Coronary artery (tissue), 2 donors: Measurements from ENCODE around the gene ADAMTSL4.
"Not testable (repeated sequence)": the region's sequence is repeated elsewhere in the genome, so short reads cannot be mapped to it uniquely, and the experiment has no call there.

ENCODE experiments used
- DNase-seq: peaks from one replicate; pipeline ENCODE4 v3.0.0-alpha.2; 2017; ENCODE audit warnings: low spot score
- H3K27ac ChIP-seq, 2 donors: fragments of 200-600 bp; sonication (generic); one replicate each; pipeline ENCODE4 v1.5.1; 2016 to 2019
- H3K4me3 ChIP-seq: fragments of 200-600 bp; sonication (generic); 2 replicates; pipeline ENCODE4 v1.5.1; 2016; ENCODE audit warnings: mild to moderate bottlenecking, moderate library complexity
- TF ChIP-seq, protein P1 (sequence below): fragments of 200-600 bp; sonication (generic); IDR thresholded peaks from one replicate; pipeline ENCODE4 v1.5.1; 2019; ENCODE audit warnings: antibody characterized with exemption

ADAMTSL4 gene

DNA sequence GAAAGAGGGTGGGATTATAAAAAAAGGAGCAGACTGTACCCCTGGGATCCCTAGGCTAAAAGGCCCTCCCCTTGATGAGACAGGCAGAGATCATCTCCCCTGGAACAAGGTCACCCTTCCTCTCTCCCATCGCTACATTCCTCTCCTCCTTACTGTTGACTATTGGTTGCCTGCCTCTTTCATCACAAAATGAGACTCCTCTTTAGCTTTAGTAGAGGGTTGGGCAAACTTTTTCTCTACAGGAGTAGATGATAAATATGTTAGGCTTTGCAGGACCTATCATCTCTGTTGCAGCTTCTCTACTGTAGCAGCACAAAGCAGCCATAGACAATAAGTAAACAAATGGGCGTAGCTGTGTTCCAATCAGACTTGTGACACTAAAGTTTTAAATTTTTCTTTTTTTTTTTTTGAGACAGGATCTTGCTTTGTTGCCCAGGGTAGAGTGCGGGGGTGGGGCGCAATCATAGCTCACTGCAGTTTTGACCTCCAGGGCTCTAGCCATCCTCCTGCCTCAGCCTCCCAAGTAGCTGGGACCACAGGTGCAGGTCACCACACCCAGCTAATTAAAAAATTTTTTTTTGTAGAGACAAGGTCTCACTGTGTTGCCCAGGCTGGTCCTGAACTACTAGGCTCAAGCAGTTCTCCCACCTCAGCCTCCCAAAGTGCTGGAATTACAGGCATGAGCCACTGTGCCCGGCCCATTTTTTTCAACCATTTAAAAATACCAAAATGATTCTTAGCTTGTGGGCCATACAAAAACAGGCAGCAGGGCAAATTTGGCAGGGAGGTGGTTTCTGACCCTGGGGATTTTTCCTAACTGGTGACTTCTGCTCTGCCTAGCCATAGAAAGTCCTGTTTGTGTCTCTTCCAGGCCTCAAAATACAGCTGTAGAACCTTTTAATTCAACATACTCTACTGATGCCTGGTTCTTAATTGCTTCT, 15.1 kb downstream of the ADAMTSL4 start:
- Histone ChIP-seq H3K27ac (peak overlapping the region; percentile 98 to 99), H3K4me3 (peak overlapping the region; percentile 73)
- TF ChIP-seq, protein P1, sequence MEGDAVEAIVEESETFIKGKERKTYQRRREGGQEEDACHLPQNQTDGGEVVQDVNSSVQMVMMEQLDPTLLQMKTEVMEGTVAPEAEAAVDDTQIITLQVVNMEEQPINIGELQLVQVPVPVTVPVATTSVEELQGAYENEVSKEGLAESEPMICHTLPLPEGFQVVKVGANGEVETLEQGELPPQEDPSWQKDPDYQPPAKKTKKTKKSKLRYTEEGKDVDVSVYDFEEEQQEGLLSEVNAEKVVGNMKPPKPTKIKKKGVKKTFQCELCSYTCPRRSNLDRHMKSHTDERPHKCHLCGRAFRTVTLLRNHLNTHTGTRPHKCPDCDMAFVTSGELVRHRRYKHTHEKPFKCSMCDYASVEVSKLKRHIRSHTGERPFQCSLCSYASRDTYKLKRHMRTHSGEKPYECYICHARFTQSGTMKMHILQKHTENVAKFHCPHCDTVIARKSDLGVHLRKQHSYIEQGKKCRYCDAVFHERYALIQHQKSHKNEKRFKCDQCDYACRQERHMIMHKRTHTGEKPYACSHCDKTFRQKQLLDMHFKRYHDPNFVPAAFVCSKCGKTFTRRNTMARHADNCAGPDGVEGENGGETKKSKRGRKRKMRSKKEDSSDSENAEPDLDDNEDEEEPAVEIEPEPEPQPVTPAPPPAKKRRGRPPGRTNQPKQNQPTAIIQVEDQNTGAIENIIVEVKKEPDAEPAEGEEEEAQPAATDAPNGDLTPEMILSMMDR, result no peak
- DNase-seq, result peak; percentile 84

DNA sequence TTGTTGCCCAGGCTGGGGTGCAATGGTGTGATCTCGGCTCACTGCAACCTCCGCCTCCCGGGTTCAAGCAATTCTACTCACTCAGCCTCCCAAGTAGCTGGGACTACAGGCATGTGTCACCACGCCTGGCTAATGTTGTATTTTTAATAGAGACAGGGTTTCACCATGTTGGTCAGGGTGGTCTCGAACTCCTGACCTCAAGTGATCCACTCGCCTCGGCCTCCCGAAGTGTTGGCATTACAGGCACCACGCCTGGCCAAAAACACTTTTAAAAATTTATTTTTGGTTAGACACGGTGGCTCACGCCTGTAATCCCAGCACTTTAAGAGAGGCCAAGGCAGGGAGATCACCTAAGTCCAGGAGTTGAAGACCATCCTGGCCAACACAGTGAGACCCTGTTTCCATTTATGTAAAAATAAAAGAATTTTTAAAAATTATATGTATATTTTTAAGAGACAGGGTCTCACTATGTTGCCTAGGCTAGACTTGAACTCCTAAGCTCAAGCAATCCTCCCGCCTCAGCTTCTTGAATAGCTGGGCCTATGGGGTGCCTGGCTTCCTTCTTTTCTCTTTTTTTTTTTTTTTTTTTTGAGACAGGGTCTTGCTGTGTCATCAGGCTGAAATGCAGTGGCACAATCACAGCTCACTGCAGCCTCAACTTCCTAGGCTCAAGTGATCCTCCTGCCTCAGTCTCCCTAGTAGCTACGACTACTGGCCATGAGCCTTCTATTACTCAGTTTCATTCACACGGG, 16.2 kb downstream of the ADAMTSL4 start:
- not testable (repeated sequence) for DNase-seq
- Histone ChIP-seq H3K27ac (peak overlapping the region; percentile 98 to 99), H3K4me3 (peak overlapping the region; percentile 32)

DNA sequence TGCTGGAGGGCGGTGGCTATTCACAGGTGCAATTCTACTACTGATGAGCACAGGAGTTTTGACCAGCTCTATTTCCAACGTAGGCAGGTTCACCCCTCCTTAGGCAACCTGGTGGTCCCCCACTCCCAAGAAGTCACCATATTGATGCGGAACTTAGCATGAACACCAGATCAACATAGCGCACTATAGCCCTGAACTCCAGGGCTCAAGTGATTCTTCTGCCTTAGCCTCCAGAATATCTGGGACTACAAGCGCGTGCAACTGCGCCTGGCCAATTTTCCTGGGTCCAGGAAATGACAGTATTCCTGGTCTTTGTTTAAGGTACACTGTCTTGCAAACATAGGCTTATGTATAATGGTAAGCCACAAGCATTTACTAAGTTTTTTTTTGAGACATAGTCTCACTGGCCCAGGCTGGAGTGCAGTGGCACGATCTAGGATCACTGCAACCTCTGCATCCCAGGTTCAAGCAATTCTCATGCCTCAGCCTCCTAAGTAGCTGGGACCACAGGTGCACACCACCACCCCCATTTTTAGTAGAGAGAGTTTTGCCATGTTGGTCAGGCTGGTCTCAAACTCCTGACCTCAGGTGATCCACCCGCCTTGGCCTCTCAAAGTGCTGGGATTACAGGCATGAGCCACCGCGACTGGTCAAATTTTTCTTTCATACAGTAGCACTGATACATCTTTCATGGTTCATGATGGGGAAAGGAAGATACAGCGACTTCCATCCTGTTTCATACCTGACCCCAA, 17.6 kb downstream of the ADAMTSL4 start:
- peak overlapping the region; percentile 98 to 99 for H3K27ac ChIP-seq
- TF ChIP-seq, protein P1, result no peak
- peak; percentile 70 for DNase-seq
- H3K4me3 ChIP-seq, result peak overlapping the region; percentile 69

DNA sequence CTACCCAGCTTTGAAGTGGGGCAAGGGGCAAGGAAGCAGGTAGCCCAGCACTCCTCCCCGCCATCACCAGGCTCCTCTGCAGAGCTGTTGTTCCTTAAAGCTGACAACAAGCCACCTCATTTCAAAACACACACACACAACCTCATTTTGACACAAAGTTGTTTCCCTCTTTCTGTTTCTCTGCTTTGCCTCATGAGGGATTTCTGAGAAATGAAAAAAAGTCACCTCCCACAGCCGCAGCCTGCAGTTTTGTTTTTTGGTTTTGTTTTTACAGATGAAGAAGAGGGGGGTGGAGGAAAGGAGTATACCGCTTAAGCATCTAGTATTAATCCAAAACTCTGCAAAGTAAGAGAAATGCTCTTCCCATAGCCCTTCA, 18.1 kb downstream of the ADAMTSL4 start:
- peak; percentile 73 for DNase-seq
- TF ChIP-seq, protein P1, result no peak

DNA sequence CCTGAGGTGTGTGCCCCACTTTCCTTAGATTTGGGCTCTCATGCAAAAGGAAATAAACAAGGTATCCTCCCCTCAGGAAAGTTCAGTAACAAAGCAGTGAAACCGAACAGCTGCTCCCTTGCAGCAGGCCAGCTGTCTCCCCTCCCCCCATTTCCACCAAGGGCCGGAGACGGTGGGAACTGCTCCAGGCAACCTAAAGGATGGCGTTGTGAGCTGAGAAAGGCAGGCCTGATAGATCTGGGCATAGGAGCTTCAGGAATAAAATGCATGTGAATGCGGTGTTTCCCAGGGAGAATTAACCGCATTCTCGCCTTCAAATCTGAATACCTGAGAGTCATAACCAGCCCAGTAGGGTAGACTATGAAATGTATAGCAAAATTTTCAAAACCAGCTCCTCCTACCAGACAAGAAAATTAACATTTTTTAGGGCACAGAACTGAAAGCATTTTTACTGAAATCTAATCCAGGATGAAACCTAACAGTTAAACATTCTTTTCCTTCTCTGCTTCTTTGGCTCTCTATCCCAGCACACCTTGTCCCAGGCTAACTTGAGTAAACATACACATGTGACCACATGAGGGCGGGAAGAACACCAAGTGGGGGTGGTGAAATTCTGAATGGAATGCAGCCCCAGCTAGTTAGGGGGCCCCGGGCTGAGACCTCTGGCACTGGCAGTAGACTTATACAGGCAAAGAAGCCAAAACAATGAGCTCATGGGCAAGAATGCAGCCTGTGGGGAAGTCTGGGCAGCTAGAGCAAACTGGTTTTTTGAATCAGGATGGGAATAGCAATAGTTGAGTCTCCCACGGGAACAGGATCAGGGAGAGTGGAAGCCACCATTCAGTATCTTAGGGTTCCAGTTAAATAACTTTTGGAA, 18.7 kb downstream of the ADAMTSL4 start:
- peak; percentile 96 for DNase-seq
- TF ChIP-seq, protein P1, result no peak
- Histone ChIP-seq H3K27ac (peak overlapping the region; percentile 98 to 99), H3K4me3 (peak overlapping the region; percentile 69)

More for the DNA sequence above, 18.1 kb downstream of the ADAMTSL4 start:
- peak overlapping the region; percentile 69 for H3K4me3 ChIP-seq
- H3K27ac ChIP-seq, result peak overlapping the region; percentile 98 to 99

DNA sequence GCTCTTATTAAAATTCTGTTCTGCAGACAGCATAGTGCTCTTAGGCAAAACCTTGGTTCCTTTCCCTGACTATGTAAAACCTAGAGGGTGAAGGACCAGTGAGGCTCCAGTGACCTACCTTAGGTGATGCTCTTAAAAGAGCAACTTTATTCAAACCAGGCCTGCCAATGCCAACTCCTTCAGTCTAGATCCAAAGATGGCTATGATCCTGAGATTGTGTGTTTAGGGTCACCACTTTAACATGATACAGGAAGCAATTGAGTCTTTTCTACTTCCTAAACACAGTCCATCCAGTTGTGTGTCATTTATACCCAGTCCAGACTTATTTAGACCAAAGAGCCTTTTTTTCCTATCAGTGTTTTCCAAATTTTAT, 19.4 kb downstream of the ADAMTSL4 start:
- TF ChIP-seq, protein P1, result no peak
- peak overlapping the region; percentile 98 to 99 for H3K27ac ChIP-seq
- peak overlapping the region; percentile 69 for H3K4me3 ChIP-seq
- no peak for DNase-seq
